ENCODE measurements around the gene TMEM54.

GRCh38 chr1:32884032-32884372 is 17.2 kb downstream of the TMEM54 start:
- TF ChIP-seq CTCF (IDR thresholded peaks at IDR 0.05): no peak
- no peak for TF ChIP-seq POLR2A (IDR thresholded peaks at IDR 0.05)
